Measurements from ENCODE around the gene OR51B5.
"Not testable (repeated sequence)": the region's sequence is repeated elsewhere in the genome, so short reads cannot be mapped to it uniquely, and the experiment has no call there.

Gene OR51B5

GRCh38 chr11:5335170-5335569 lies 8.2 kb downstream of the OR51B5 start:
- H3K27me3 ChIP-seq (ENCODE audit: low read length) = no peaks in the 10 kb centered on the region
- H4K20me1 ChIP-seq (ENCODE audit: low read depth, low read length) = 0 out of 2 replicates have a peak, but pooled peaks cover 4% of the 10 kb centered on the region
- no peaks in the 10 kb centered on the region for H3K79me2 ChIP-seq (ENCODE audit: insufficient read depth, low read length)
- H2AFZ ChIP-seq (ENCODE audit: low read depth, low read length, severe bottlenecking) = no peak overlapping the region
- no peaks in the 10 kb centered on the region for H3F3A ChIP-seq (ENCODE audit: insufficient read depth)
- no peak overlapping the region for H3K4me2 ChIP-seq (ENCODE audit: low read depth, low read length, poor library complexity, severe bottlenecking)
- no peak overlapping the region for H3K4me3 ChIP-seq (ENCODE audit: insufficient read depth, low read length, poor library complexity, severe bottlenecking)
- H3K9me3 ChIP-seq (ENCODE audit: insufficient read depth, low read length) = no peaks in the 10 kb centered on the region
- no peaks in the 10 kb centered on the region for H3K36me3 ChIP-seq (ENCODE audit: low read length)
- no peaks in the 10 kb centered on the region for H3K9me2 ChIP-seq (replicated peaks; ENCODE audit: insufficient read depth, low read length)
- H3K27ac ChIP-seq (ENCODE audit: low read depth, low read length) = no peak overlapping the region
- H3K9ac ChIP-seq (ENCODE audit: low read length) = no peak overlapping the region
- TF ChIP-seq CTCF (IDR thresholded peaks at IDR 0.05; ENCODE audit: insufficient read depth, low read length, poor library complexity, severe bottlenecking) (no peak), EZH2phosphoT487 (conservative IDR thresholded peaks at IDR 0.05; ENCODE audit: low read length) (no peak)

- H3K27me3 ChIP-seq (ENCODE audit: low read length) = no peaks in the 10 kb centered on the region
- H3K9ac ChIP-seq (ENCODE audit: low read length) = no peak within 1 kb of the TSS
- TF ChIP-seq CTCF (IDR thresholded peaks at IDR 0.05; ENCODE audit: insufficient read depth, low read length, poor library complexity, severe bottlenecking) = no peak
- no peak for TF ChIP-seq EZH2phosphoT487 (conservative IDR thresholded peaks at IDR 0.05; ENCODE audit: low read length)
- no peaks in the 10 kb centered on the region for H3K36me3 ChIP-seq (ENCODE audit: low read length)
- no peak within 1 kb of the TSS for H3K27ac ChIP-seq (ENCODE audit: low read depth, low read length)
- H2AFZ ChIP-seq (ENCODE audit: low read depth, low read length, severe bottlenecking) = no peak within 1 kb of the TSS
- H3K4me2 ChIP-seq (ENCODE audit: low read depth, low read length, poor library complexity, severe bottlenecking) = no peak within 1 kb of the TSS
- H3F3A ChIP-seq (ENCODE audit: insufficient read depth) = no peaks in the 10 kb centered on the region
- H3K79me2 ChIP-seq (ENCODE audit: insufficient read depth, low read length) = no peaks in the 10 kb centered on the region
- H3K4me3 ChIP-seq (ENCODE audit: insufficient read depth, low read length, poor library complexity, severe bottlenecking) = no peak within 1 kb of the TSS
- H3K9me2 ChIP-seq (replicated peaks; ENCODE audit: insufficient read depth, low read length) = no peaks in the 10 kb centered on the region
- H3K9me3 ChIP-seq (ENCODE audit: insufficient read depth, low read length) = no peaks in the 10 kb centered on the region
- H4K20me1 ChIP-seq (ENCODE audit: low read depth, low read length) = no peaks in the 10 kb centered on the region
Measured at GRCh38 chr11:5324197-5324596, 19.1 kb downstream of the OR51B5 start, which contains the start of gene OR51B2. Gene OR51B2 (minus strand): TSS chr11:5324297. CDS start chr11:5324297, 0 bp downstream.

GRCh38 chr11:5317292-5317691 lies 26.0 kb downstream of the OR51B5 start:
- no peak overlapping the region for H3K4me2 ChIP-seq (ENCODE audit: low read depth, low read length, poor library complexity, severe bottlenecking)
- TF ChIP-seq CTCF (IDR thresholded peaks at IDR 0.05; ENCODE audit: insufficient read depth, low read length, poor library complexity, severe bottlenecking) (no peak), EZH2phosphoT487 (conservative IDR thresholded peaks at IDR 0.05; ENCODE audit: low read length) (no peak)
- H4K20me1 ChIP-seq (ENCODE audit: low read depth, low read length) = no peaks in the 10 kb centered on the region
- no peaks in the 10 kb centered on the region for H3K36me3 ChIP-seq (ENCODE audit: low read length)
- no peak overlapping the region for H3K4me3 ChIP-seq (ENCODE audit: insufficient read depth, low read length, poor library complexity, severe bottlenecking)
- H3K9ac ChIP-seq (ENCODE audit: low read length) = no peak overlapping the region
- H3K27me3 ChIP-seq (ENCODE audit: low read length) = no peaks in the 10 kb centered on the region
- H2AFZ ChIP-seq (ENCODE audit: low read depth, low read length, severe bottlenecking) = no peak overlapping the region
- H3K9me2 ChIP-seq (replicated peaks; ENCODE audit: insufficient read depth, low read length) = no peaks in the 10 kb centered on the region
- no peak overlapping the region for H3K27ac ChIP-seq (ENCODE audit: low read depth, low read length)
- no peaks in the 10 kb centered on the region for H3K79me2 ChIP-seq (ENCODE audit: insufficient read depth, low read length)
- no peaks in the 10 kb centered on the region for H3F3A ChIP-seq (ENCODE audit: insufficient read depth)
- no peaks in the 10 kb centered on the region for H3K9me3 ChIP-seq (ENCODE audit: insufficient read depth, low read length)

GRCh38 chr11:5313326-5314023 lies 29.8 kb downstream of the OR51B5 start:
- not testable (repeated sequence) for H3K27me3 ChIP-seq (ENCODE audit: low read length); H3K36me3 ChIP-seq (ENCODE audit: low read length); H3K9me3 ChIP-seq (ENCODE audit: insufficient read depth, low read length); H2AFZ ChIP-seq (ENCODE audit: low read depth, low read length, severe bottlenecking); H3K4me3 ChIP-seq (ENCODE audit: insufficient read depth, low read length, poor library complexity, severe bottlenecking); H3K79me2 ChIP-seq (ENCODE audit: insufficient read depth, low read length); H3K9ac ChIP-seq (ENCODE audit: low read length); H3F3A ChIP-seq (ENCODE audit: insufficient read depth); H4K20me1 ChIP-seq (ENCODE audit: low read depth, low read length); H3K4me2 ChIP-seq (ENCODE audit: low read depth, low read length, poor library complexity, severe bottlenecking); H3K9me2 ChIP-seq (replicated peaks; ENCODE audit: insufficient read depth, low read length); H3K27ac ChIP-seq (ENCODE audit: low read depth, low read length)

Data from SU-DHL-6 (cell line).